IPS-11a (cell line): ENCODE data around the gene CAMK2A.
"Not testable (repeated sequence)": the region's sequence is repeated elsewhere in the genome, so short reads cannot be mapped to it uniquely, and the experiment has no call there.

Source experiments
- H3K4me3 ChIP-seq: one replicate; pipeline ENCODE4 v1.5.1; 2013; ENCODE audit warnings: low read depth, low read length, control low read depth

Gene CAMK2A

DNA sequence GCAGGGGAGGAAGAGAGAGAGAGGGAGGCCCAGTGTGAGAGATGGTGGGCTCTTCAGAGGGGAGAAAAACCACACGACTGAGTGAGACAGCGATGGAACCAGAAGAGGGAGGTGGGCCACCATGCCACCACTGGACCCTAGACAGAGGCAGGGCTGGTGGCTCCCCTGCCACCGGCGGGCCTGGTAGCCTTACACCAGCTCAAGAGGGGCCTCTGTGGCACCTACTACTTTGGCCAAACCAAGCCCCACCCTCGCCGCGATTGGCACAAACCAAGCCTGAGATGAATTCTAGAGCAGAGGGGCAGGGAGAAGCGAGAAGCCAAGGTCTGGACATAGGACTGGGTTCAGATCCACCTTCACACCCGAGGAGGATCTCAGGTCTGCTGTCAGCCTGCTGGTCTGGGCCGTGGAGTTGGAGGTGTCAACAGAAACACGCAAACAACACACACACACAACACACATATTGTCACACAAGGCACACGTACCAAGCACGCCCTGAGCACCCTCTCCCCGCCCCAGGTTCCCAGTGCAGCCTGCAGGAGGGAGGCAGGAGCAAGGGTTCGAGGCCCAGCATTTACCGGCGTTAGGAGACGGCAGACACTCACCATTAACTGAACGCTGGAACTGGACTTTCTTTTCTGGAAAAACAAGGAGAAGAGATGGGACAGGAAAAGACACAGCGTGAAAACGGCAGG lies 50.3 kb downstream of the CAMK2A start:
- no peak overlapping the region for H3K4me3 ChIP-seq

DNA sequence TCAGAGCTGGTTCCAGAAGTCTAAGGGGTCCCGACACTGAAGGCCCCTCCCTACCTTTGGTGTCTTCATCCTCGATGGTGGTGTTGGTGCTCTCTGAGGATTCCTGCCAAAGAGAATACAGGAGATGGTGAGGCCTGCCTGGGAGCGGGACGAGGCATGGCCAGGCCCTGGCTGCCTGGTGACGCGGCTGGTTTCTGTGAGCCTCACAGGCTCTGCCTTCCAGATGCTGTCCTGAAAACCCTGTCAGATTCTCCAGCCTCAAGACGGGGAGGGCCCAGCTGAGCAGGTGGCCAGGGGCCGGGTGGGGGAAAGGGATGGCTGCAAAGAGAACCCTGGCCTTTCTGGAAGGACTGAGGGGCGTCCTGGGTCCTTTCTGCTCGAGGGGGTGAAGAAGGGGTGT lies 50.9 kb downstream of the CAMK2A start:
- H3K4me3 ChIP-seq: no peak overlapping the region

DNA sequence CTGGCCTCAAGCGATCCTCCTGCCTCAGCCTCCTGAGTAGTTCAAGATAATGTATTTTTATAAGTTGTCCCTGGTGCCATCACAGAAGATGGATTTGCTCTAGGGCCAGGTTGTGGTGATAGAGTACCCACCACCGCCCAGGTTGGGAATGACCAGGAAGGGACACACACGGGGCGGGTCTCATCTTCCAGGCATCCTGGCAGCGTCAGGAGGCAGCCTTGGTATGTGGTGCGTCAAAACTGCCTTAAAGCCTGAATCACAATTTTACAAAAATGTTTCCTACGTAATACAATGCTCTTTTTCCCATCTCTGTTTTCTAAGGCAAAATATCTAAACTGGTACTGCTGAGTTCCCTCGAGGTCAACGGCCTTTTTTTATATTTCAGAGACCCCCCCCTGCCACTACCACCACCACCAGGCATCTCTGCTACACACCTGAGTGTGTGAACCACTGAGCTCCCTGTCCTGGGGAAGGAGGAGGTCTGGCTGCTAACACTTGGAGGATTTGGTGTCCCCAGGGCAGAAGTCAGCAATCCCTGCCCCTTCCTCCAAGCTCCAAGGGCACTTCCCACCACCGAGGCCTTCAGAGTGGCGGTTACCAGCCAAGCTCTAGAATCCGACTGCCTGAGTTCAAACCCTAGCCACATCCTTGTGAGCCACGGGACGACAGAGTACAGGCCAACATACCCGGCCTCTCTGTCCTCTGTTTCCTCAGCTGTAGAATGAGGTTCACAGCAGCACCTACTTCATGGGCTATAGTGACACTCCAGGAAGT lies 52.4 kb downstream of the CAMK2A start:
- no peak overlapping the region for H3K4me3 ChIP-seq

DNA sequence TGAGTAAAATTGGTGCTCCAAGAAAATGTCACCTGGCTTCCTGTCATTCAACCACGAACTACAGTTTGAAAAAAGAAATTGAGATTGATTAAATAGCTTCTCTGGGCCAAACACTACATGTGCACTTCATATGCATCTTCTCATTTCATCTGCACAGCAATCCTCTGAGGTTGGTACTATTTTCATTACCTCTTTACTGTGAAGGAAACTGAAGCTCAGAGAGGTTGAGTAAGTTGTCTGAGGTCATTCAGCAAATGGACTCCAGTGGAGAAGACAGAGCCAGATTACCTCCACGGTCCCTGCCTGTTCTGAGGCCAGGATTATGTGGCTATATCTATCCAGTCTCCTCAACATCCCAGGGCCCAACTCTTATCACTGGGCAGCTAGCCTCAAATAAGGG lies 53.3 kb downstream of the CAMK2A start:
- H3K4me3 ChIP-seq: no peak overlapping the region

- H3K4me3 ChIP-seq: no peak overlapping the region
Observed at GRCh38 chr5:150235500-150235854, 54.1 kb downstream of the CAMK2A start.

GRCh38 chr5:150234576-150235499 lies 54.7 kb downstream of the CAMK2A start:
- H3K4me3 ChIP-seq: no peak overlapping the region

- H3K4me3 ChIP-seq: not testable (repeated sequence)
Observed at GRCh38 chr5:150233706-150234105, 55.9 kb downstream of the CAMK2A start.

DNA sequence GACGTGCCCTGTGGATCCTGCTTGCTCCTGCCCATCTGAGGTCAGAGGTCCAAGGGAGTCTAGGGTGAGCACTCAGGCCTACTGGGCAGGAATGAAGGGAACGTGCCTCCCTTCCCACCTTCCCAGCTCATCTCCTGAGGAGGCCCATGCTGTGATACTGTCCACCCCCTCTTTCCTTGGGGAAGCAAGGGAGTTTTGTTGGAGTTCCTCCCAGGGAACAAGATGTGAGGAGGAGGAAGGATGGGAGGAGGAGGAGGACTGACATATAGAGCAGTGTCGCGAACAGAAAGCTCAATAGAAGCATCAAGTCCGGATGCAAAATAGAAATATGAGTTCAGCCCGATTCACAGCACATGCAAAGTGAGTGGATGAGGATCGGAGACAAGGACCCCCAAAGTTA lies 58.7 kb downstream of the CAMK2A start:
- no peak overlapping the region for H3K4me3 ChIP-seq

DNA sequence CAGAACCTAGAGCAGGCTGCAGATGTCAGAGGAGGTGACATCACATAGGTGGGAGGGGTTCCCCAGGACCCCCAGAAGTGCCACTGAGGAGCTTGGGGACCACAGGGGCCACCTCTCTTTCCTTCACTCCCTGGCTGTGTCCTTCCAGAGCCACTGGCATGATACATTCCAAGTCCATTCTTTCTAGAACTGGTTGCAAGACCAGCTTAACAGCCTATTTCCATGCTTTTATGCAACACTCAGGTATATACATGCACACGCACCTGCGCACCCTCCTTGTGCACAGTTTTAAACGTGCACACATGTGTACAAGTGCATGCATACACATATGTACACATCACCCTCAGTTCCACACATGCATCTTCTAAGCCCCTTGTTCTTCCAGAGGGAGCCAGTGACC lies 60.0 kb downstream of the CAMK2A start:
- H3K4me3 ChIP-seq: no peak overlapping the region

- H3K4me3 ChIP-seq: no peak overlapping the region
Observed at GRCh38 chr5:150227606-150228273, 61.8 kb downstream of the CAMK2A start.

DNA sequence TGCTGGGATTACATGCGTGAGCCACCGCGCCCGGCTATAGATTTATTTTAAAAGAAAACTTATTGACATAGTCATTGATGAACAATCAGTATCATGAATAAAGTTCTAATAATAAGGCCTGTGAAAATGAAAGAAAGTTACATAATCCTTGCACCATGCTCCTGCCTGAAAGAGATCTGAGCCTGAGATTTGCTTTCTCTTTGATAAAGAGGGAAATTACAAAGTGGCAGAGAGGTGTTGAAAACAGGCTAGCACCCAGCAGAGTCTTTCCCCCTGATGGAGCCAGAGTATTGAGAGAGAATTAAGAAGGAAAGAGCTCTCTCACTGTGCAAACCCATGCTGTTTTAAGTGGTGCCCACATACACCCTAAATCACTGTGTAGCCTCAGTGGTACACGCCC lies 62.5 kb downstream of the CAMK2A start:
- H3K4me3 ChIP-seq: no peak overlapping the region

GRCh38 chr5:150224483-150225027 lies 65.0 kb downstream of the CAMK2A start:
- H3K4me3 ChIP-seq: no peak overlapping the region

GRCh38 chr5:150223474-150223873 lies 66.1 kb downstream of the CAMK2A start:
- no peak overlapping the region for H3K4me3 ChIP-seq

GRCh38 chr5:150222906-150223305 lies 66.7 kb downstream of the CAMK2A start:
- H3K4me3 ChIP-seq: no peak overlapping the region

GRCh38 chr5:150221471-150221870 lies 68.1 kb downstream of the CAMK2A start:
- no peak overlapping the region for H3K4me3 ChIP-seq

- H3K4me3 ChIP-seq: no peak overlapping the region
Observed at GRCh38 chr5:150219861-150220260, 69.7 kb downstream of the CAMK2A start.

GRCh38 chr5:150219142-150219541 lies 70.4 kb downstream of the CAMK2A start:
- no peak overlapping the region for H3K4me3 ChIP-seq

GRCh38 chr5:150218693-150219035 lies 70.9 kb downstream of the CAMK2A start:
- no peak overlapping the region for H3K4me3 ChIP-seq

DNA sequence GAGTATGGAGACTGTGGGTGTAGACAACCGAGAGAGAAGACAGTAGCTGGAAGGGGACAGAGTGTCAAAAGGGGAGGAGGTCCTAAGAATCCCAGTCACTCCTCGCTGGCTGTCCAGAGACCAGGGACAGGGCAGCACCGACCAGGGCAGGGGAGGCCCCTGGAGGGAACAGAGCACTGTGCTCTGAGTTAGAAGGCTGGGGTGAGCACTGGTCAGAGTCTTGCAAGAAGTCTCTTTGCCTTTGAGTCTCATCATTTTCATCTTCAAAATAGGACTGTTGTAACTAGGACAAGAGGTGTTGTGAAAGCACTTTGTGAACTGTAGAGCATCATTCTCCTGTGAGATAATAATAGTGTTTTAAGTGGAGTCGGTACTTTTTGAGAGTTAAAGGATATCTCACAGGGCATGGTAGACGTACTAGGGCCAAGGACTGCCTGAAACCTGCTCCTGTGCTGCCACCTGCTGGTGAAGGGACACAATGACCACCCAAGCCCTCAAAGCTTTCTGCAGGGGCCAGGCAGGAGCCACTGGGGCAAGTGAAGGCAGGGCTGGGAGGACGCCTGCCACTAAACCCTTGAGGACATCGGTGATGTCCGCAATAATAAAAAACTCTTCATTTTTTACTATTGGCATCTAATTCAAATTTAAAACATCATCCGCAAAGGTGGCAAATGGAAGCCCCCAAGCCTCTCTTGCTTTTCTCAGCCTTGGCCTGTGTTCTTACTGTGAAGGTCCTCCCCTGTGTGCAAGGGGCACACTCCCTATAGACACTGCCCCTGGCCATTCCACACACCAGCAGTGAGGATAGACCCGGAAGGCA lies 71.5 kb downstream of the CAMK2A start:
- H3K4me3 ChIP-seq: no peak overlapping the region

DNA sequence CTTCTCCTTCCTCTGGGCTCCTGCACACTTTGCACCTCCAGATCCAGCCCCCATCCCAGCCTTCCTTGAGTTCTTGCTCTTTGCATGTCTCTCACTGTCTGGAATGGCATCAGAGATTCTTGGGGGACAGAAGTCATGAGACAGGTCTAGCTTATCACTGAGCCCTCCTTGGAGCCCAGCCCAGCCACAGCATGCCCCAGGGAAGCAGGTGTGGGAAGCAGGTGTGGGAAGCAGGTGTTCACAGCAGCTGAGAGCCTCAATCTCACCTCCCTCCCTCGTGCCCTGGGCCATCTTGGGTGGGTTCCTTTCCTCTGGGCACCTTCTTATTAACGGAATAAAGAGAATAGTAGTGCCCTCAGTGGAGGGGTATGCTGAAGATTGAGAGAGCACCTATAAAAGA lies 72.5 kb downstream of the CAMK2A start:
- no peak overlapping the region for H3K4me3 ChIP-seq
